GM18868 (cell line): ENCODE results near the gene IFNL4.

Experiments used
- ATAC-seq: cut with Tn5 transposase; IDR thresholded peaks from one replicate; pipeline ENCODE4 v1.9.1; 2021; ENCODE audit warnings: mild to moderate bottlenecking, moderate library complexity; ENCODE audit not compliant: unreplicated experiment

Gene IFNL4

GRCh38 chr19:39196860-39197562, 51.6 kb downstream of the IFNL4 start, which contains the start of gene NCCRP1:
Gene NCCRP1 (plus strand): TSS chr19:39196964. CDS start chr19:39196983, 19 bp downstream.
- ATAC-seq = no peak

GRCh38 chr19:39196320-39196719, 52.3 kb downstream of the IFNL4 start:
- no peak for ATAC-seq
